Measurements from ENCODE around the gene DRC1. TPM values are rescaled to one million over a fixed set of nuclear protein-coding genes. Genes with fewer than 3 reads are reported as not detected.

DRC1 gene
- total and polyA plus RNA-seq, 4 donors = 2.5 to 18.4 (median 8.8) TPM

DNA sequence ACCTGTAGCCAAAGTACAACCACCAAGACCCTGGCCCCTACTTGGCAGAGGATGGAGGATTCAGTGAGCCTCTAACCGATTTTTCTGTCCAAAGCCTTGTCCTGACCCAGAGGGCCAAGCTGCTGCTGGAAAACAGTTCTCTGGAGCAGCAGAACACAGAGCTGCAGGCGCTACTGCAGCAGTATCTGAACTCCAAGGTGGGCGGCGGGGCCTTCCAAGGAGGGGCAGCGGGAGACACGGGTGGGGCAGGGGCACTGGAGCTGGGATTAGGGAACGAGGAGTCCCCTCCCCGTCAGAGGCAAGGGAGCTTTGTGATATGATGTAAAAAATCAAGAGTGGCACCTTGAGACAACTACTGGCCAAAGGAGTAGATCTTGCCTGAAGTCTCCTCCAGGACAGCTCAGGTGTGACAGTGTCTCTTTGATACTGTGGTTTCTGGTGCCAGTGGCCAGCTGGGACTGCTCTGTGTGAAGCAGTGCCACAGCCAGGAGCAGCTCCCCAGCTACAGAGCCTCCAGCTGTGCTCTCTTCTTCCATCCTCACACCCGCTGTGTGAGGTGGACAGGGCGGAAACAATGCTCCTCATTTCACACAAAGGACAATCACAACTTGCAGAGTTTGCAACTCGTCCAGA, 53.4 kb downstream of the DRC1 start:
- Histone ChIP-seq H3K27ac (ENCODE audit: low read depth in 1 of 2, low read length in 1 of 2) (no peak overlapping the region), H3K9ac (ENCODE audit: insufficient read depth in 1 of 2, low read length in 2 of 2) (no peak overlapping the region), H3K4me3 (no peak overlapping the region), H3K36me3 (ENCODE audit: control insufficient read depth in 4 of 4, insufficient read depth in 4 of 4, low read length in 4 of 4) (no peaks in the 10 kb centered on the region), H3K27me3 (ENCODE audit: control insufficient read depth in 3 of 3, insufficient read depth in 3 of 3, low read length in 2 of 3) (no peaks in the 10 kb centered on the region), H3K4me1 (ENCODE audit: control insufficient read depth in 5 of 5, insufficient read depth in 5 of 5, low read length in 5 of 5) (peaks cover 0 to 12% (median 0%) of the 10 kb centered on the region in 5 donors), H3K9me3 (ENCODE audit: control insufficient read depth in 4 of 4, insufficient read depth in 3 of 4, low read length in 3 of 4) (peaks cover 0 to 3% (median 0%) of the 10 kb centered on the region in 4 donors)
- ATAC-seq (ENCODE audit: insufficient read depth, low FRiP score) = no peak
- no peak for DNase-seq
- TF ChIP-seq, protein P1, sequence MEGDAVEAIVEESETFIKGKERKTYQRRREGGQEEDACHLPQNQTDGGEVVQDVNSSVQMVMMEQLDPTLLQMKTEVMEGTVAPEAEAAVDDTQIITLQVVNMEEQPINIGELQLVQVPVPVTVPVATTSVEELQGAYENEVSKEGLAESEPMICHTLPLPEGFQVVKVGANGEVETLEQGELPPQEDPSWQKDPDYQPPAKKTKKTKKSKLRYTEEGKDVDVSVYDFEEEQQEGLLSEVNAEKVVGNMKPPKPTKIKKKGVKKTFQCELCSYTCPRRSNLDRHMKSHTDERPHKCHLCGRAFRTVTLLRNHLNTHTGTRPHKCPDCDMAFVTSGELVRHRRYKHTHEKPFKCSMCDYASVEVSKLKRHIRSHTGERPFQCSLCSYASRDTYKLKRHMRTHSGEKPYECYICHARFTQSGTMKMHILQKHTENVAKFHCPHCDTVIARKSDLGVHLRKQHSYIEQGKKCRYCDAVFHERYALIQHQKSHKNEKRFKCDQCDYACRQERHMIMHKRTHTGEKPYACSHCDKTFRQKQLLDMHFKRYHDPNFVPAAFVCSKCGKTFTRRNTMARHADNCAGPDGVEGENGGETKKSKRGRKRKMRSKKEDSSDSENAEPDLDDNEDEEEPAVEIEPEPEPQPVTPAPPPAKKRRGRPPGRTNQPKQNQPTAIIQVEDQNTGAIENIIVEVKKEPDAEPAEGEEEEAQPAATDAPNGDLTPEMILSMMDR (IDR thresholded peaks at IDR 0.05; ENCODE audit: control extremely low read depth, extremely low read depth) = no peak
- 70 to 78% methylated on average over 11 of the region's 11 CpGs for WGBS, 2 donors

DNA sequence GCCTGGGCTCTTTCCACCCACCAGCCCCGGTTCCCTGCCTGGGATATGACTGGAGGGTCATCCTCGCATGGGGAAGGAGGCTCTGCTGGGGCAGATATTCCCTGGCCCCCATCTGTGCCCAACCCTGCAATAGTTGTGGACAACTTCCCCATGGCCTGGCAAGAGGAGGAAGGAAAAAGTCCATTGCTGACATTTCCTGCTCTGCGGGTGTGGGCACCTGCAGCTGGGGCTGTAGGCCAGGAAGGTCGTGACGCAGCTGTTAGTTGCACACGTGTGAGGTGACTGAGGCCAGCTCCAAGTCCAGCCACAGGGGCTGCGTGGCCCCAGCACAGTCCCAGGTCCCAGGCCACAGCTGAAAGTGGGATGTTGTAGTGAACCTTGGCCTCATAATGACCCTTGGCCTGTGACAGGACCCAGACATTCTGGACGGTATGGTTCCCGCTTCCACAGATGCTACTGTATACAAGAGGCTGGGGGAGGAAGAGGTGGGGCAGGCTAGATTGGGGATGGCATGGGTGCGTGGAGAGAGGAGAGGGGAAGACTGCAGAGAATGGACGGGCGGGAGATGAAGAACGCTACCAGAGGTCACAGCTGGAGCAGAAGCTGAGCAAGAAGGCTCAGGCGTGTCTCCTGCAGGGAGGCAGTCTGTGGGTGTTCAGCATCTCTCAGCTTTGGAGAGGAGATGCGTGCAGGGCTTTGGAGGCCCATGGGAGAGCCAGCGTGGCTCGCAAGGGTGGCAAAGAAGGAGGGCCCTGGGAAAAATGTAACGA, 54.1 kb downstream of the DRC1 start:
- no peak for ATAC-seq (ENCODE audit: insufficient read depth, low FRiP score)
- 45 to 62% methylated on average over 17 to 18 of the region's 18 CpGs for WGBS, 2 donors

DNA sequence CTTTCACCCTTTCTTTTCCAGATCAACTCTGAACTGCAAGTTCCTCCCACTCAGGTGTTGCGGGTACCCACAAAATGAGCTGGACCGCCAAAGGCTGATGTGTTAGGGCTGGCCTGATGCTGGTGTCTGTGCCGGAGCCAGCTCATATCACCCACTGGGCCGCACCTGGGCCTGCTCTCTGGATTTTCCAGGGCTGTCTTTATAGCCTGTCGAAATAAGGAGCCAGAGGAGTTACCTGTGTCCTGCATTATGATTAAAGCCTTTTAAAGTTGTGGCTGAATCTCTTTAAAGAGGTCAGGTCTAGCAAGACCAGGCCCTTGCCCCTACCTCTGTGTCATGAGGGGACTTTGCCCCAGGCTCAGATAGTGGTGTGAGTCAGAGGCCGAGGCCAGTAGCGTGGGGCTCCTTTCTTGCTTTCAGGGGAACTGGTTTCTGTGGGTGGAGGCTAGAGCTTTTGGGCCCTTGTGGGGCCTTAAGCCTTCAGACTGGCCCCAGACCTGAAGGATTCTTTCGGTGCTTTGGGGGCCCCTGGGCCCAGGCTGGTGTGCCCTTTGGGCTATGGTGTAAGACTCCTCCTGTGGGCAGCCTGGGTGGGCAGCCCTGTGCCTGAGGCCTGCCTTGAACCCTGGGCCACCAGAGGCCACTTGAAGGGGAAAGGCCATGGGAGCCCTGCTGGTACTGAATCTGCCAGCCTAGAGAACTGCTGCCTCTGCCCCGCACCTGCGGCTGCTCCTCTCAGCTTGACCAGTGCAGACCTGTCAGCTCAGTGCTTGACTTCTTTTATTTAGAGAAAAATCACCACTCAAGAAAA, 54.9 kb downstream of the DRC1 start:
- TF ChIP-seq, protein P1 (IDR thresholded peaks at IDR 0.05; ENCODE audit: control extremely low read depth, extremely low read depth) = no peak
- ATAC-seq (ENCODE audit: insufficient read depth, low FRiP score) (no peak), DNase-seq (no peak)
- Histone ChIP-seq H3K9ac (ENCODE audit: insufficient read depth in 1 of 2, low read length in 2 of 2) (no peak overlapping the region), H3K36me3 (ENCODE audit: control insufficient read depth in 4 of 4, insufficient read depth in 4 of 4, low read length in 4 of 4) (no peaks in the 10 kb centered on the region), H3K27me3 (ENCODE audit: control insufficient read depth in 3 of 3, insufficient read depth in 3 of 3, low read length in 2 of 3) (no peaks in the 10 kb centered on the region), H3K27ac (ENCODE audit: low read depth in 1 of 2, low read length in 1 of 2) (no peak overlapping the region), H3K9me3 (ENCODE audit: control insufficient read depth in 4 of 4, insufficient read depth in 3 of 4, low read length in 3 of 4) (peaks cover 0 to 2% (median 0%) of the 10 kb centered on the region in 4 donors), H3K4me1 (ENCODE audit: control insufficient read depth in 5 of 5, insufficient read depth in 5 of 5, low read length in 5 of 5) (peaks cover 0 to 12% (median 0%) of the 10 kb centered on the region in 5 donors), H3K4me3 (no peak overlapping the region)
- 84 to 88% methylated on average over 10 of the region's 10 CpGs for WGBS, 2 donors

More for the DNA sequence above, 54.1 kb downstream of the DRC1 start:
- Histone ChIP-seq H3K4me1 (ENCODE audit: control insufficient read depth in 5 of 5, insufficient read depth in 5 of 5, low read length in 5 of 5) (peaks cover 0 to 12% (median 0%) of the 10 kb centered on the region in 5 donors), H3K4me3 (no peak overlapping the region), H3K36me3 (ENCODE audit: control insufficient read depth in 4 of 4, insufficient read depth in 4 of 4, low read length in 4 of 4) (no peaks in the 10 kb centered on the region), H3K9ac (ENCODE audit: insufficient read depth in 1 of 2, low read length in 2 of 2) (no peak overlapping the region), H3K27me3 (ENCODE audit: control insufficient read depth in 3 of 3, insufficient read depth in 3 of 3, low read length in 2 of 3) (no peaks in the 10 kb centered on the region), H3K27ac (ENCODE audit: low read depth in 1 of 2, low read length in 1 of 2) (no peak overlapping the region), H3K9me3 (ENCODE audit: control insufficient read depth in 4 of 4, insufficient read depth in 3 of 4, low read length in 3 of 4) (peaks cover 0 to 3% (median 0%) of the 10 kb centered on the region in 4 donors)
- DNase-seq = peak in 2 of 3 donors; percentile 33 to 48
- TF ChIP-seq, protein P1 (IDR thresholded peaks at IDR 0.05; ENCODE audit: control extremely low read depth, extremely low read depth) = no peak
